ENCODE results near the gene RFTN1.

DNA sequence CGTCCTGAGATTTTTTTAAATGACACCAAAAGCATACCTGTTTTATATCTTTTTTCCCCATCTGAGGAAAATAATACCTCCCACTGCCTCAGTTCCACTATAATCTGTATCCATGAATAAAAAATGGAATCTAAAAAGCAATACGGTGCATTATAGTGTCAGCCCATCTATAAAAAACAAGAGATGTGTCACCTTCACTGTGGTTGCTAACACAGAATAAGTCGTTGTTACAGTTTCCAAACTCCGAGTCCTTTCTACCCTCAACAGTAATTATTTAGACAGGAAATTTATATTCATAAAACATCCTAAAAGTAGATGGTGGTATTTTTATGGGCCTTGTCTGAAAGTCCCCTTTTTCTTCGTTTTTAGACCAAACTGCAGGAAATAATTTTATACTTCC, 19.4 kb downstream of the RFTN1 start:
- TF ChIP-seq POLR2A (IDR thresholded peaks at IDR 0.05; ENCODE audit: low read depth, low read length) = no peak
- no peak for TF ChIP-seq TAF1 (IDR thresholded peaks at IDR 0.05; ENCODE audit: low read depth, low read length)
